Measurements from ENCODE around the gene UBE2U.

GRCh38 chr1:64251971-64252370 lies 48.5 kb downstream of the UBE2U start:
- TF ChIP-seq CTCF (optimal IDR thresholded peaks at IDR 0.05 in 1 of 3, IDR thresholded peaks at IDR 0.05 in 1 of 3, conservative IDR thresholded peaks at IDR 0.05 in 1 of 3; ENCODE audit: extremely low read depth in 1 of 3, insufficient read depth in 2 of 3, low read length in 3 of 3) (peak; percentile 22 to 27 (median 26)), EZH2 (IDR thresholded peaks at IDR 0.05; ENCODE audit: low read length) (no peak)

Data from keratinocyte (primary cell).